B cell (primary cell): Measurements from ENCODE around the gene UBE2J1. TPM values are rescaled to one million over a fixed set of nuclear protein-coding genes. Genes with fewer than 3 reads are reported as not detected.

Source experiments
- ATAC-seq: fragments of 200-7000 bp; cut with Tn5 transposase; one replicate; pipeline ENCODE4 v1.10.0; 2021; ENCODE audit warnings: low read depth, mild to moderate bottlenecking, moderate number of reproducible peaks, moderate library complexity
- CTCF ChIA-PET: fragments of 350-600 bp; sonication (Branson Sonifier 250); formaldehyde crosslinking; loops from one replicate; lab custom pipeline; 2021; ENCODE audit warnings: antibody characterized with exemption, inconsistent platforms; lab: Charles Lee
- POLR2A ChIA-PET: fragments of 350-600 bp; sonication (Branson Sonifier 250); formaldehyde crosslinking; loops from one replicate; lab custom pipeline; 2021; ENCODE audit warnings: antibody characterized with exemption; lab: Charles Lee
- DNase-seq: peaks from one replicate; pipeline ENCODE4 v3.0.0; 2013
- H2AFZ ChIP-seq: 2 replicates; pipeline ENCODE4 v1.6.1; 2012; ENCODE audit warnings: mild to moderate bottlenecking, low read depth, low read length; ENCODE audit not compliant: insufficient read depth, poor library complexity, severe bottlenecking
- H3K27ac ChIP-seq, 2 donors: 1 replicate in 1 of 2; 2 replicates in 1 of 2; pipeline ENCODE4 v1.5.1; 2012 to 2013; ENCODE audit warnings: low read length in 2 of 2, mild to moderate bottlenecking in 2 of 2, moderate library complexity in 1 of 2
- H3K27me3 ChIP-seq, 4 experiments: fragments of 200-600 bp in 1 of 4; sonication (generic) in 1 of 4; replicated peaks in 1 of 4; 1 replicate in 2 of 4; 2 replicates in 2 of 4; pipeline versions ENCODE4 v1.6.1 to v1.7.0; 2013 to 2016; ENCODE audit warnings: low read length in 3 of 4, mild to moderate bottlenecking in 2 of 4, mixed read lengths in 1 of 4, moderate library complexity in 1 of 4; ENCODE audit not compliant: insufficient read depth in 4 of 4, control insufficient read depth in 3 of 4; ENCODE audit errors: control extremely low read depth in 1 of 4
- H3K36me3 ChIP-seq, 2 experiments: replicated peaks in 1 of 2; 1 replicate in 1 of 2; 2 replicates in 1 of 2; pipeline versions ENCODE4 v1.6.1 to v1.7.1; 2013; ENCODE audit warnings: low read length in 1 of 2; ENCODE audit not compliant: insufficient read depth in 2 of 2, control insufficient read depth in 1 of 2; ENCODE audit errors: control extremely low read depth in 1 of 2, extremely low read depth in 1 of 2
- H3K4me1 ChIP-seq, 2 donors: fragments of 200-600 bp in 1 of 2; sonication (generic) in 1 of 2; 1 replicate in 1 of 2; 2 replicates in 1 of 2; pipeline versions ENCODE4 v1.5.1 to v1.6.1; 2013 to 2017; ENCODE audit warnings: low read length in 2 of 2; ENCODE audit not compliant: control insufficient read depth in 2 of 2, insufficient read depth in 2 of 2
- H3K4me2 ChIP-seq: replicated peaks from 2 replicates; pipeline ENCODE3; 2012; ENCODE audit warnings: mild to moderate bottlenecking, low read depth, low read length; ENCODE audit not compliant: poor library complexity, severe bottlenecking
- H3K4me3 ChIP-seq, 5 experiments: fragments of 200-600 bp in 1 of 5; sonication (generic) in 1 of 5; 1 replicate in 3 of 5; 2 replicates in 2 of 5; pipeline versions ENCODE4 v1.5.1 to v1.7.0; 2011 to 2016; ENCODE audit warnings: low read length in 4 of 5, mild to moderate bottlenecking in 4 of 5, low read depth in 2 of 5, control low read depth in 1 of 5, moderate library complexity in 1 of 5; ENCODE audit not compliant: insufficient read depth in 1 of 5; ENCODE audit errors: control extremely low read depth in 1 of 5, extremely low read depth in 1 of 5
- H3K79me2 ChIP-seq: fragments of 200-600 bp; sonication (generic); one replicate; pipeline ENCODE4 v1.6.0; 2016; ENCODE audit warnings: low read length; ENCODE audit not compliant: control insufficient read depth, insufficient read depth
- H3K9ac ChIP-seq: fragments of 200-600 bp; sonication (generic); 2 replicates; pipeline ENCODE4 v1.6.1; 2017; ENCODE audit warnings: mild to moderate bottlenecking, low read length, moderate library complexity
- H3K9me3 ChIP-seq, 3 donors: one replicate each; pipeline versions ENCODE4 v1.6.1 to v1.7.1; 2013; ENCODE audit warnings: low read length in 2 of 3; ENCODE audit not compliant: control insufficient read depth in 2 of 3, insufficient read depth in 1 of 3; ENCODE audit errors: control extremely low read depth in 1 of 3
- H4K20me1 ChIP-seq: 2 replicates; pipeline ENCODE4 v1.6.0; 2012; ENCODE audit warnings: mild to moderate bottlenecking, low read length; ENCODE audit not compliant: insufficient read depth, control insufficient read depth, poor library complexity, severe bottlenecking
- H3K27ac Mint-ChIP-seq: one replicate; pipeline ENCODE4 v1.8.0; 2021; ENCODE audit warnings: mixed read lengths
- H3K27me3 Mint-ChIP-seq: one replicate; pipeline ENCODE4 v1.8.0; 2021; ENCODE audit warnings: mixed read lengths
- H3K4me1 Mint-ChIP-seq: one replicate; pipeline ENCODE4 v1.8.0; 2021; ENCODE audit warnings: mixed read lengths
- H3K4me3 Mint-ChIP-seq: one replicate; pipeline ENCODE4 v1.8.0; 2021; ENCODE audit warnings: mixed read lengths
- H3K9me3 Mint-ChIP-seq: one replicate; pipeline ENCODE4 v1.8.0; 2022; ENCODE audit warnings: mixed read lengths; ENCODE audit not compliant: insufficient read depth
- CTCF ChIP-seq: fragments of 200-600 bp; IDR thresholded peaks from one replicate; pipeline ENCODE4 v1.8.0; 2022; ENCODE audit warnings: antibody characterized with exemption, mild to moderate bottlenecking
- EZH2 ChIP-seq: IDR thresholded peaks from 2 replicates; pipeline ENCODE4 v1.6.1; 2012; ENCODE audit warnings: borderline replicate concordance, low read depth, mild to moderate bottlenecking, moderate library complexity, low read length; ENCODE audit not compliant: insufficient read depth, poor library complexity, severe bottlenecking
- WGBS: methylation state at CpG from one replicate; pipeline ENCODE4 v1.1.5; 2013; ENCODE audit warnings: missing lambda C conversion rate; ENCODE audit not compliant: insufficient coverage; 5-methylcytosine and 5-hydroxymethylcytosine counted together
- intact Hi-C: fragments of 100-400 bp; cut with micrococcal nuclease; formaldehyde crosslinking; loops from one replicate; pipeline ENCODE4 v1.10.0; 2022
- polyA plus RNA-seq: library from polyadenylated mRNA; depleted of rRNA; stranded (reverse); fragments of >200 nt; gene quantifications from 2 replicates; pipeline ENCODE4 v1.2.3, GENCODE V29; 2012
- total RNA-seq, 2 donors: library from RNA; stranded (reverse); fragments of 120-200 nt in 1 of 2; gene quantifications; 1 replicate in 1 of 2; 2 replicates in 1 of 2; pipeline versions ENCODE4 v1.2.3 to v1.2.4, GENCODE V29; 2013 to 2022

Gene UBE2J1
- total and polyA plus RNA-seq, 2 donors (not counting 1 experiment from before 2014, with no cell fraction given) = 31.1 to 55.6 TPM

DNA sequence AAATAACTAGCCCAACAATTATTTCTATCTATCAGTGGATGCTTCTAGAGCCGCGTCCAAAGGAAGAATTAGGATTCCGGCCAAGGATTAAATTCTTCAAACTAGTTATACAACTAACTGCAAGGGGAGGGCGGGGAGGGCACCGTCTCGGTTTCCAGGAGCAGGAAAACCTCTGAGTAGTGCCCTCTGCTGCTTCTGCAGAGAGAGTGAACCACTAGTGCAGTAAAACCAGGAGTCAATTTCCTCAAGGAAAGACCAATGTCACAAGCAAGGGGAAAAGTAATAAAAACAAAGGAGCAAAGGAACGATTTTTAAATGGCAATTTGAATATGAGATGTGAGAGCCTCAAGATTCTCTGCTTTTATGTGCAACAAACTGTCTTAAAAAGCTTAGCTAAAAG, 16.5 kb upstream of the UBE2J1 start:
- no peaks in the 10 kb centered on the region for H3K79me2 ChIP-seq
- H3K9me3 ChIP-seq = no peaks in the 10 kb centered on the region
- ATAC-seq (no peak), DNase-seq (no peak)
- H3K27ac ChIP-seq = no peak overlapping the region
- no peaks in the 10 kb centered on the region for H4K20me1 ChIP-seq
- H3K27ac Mint-ChIP-seq = no peak overlapping the region
- H3K9ac ChIP-seq = no peak overlapping the region
- 30% methylated on average over 2 of the region's 7 CpGs for WGBS
- intact Hi-C loops = loop anchor here (1.0 kb wide), 1 partner anchor 241 kb away; no protein-coding TSS in a partner anchor
- no peak overlapping the region for H3K4me3 ChIP-seq
- H3K4me1 ChIP-seq = peaks cover 25 to 32% of the 10 kb centered on the region in 2 donors
- H3K27me3 Mint-ChIP-seq = no peaks in the 10 kb centered on the region
- CTCF ChIA-PET = interaction anchor here (0.8 to 8.5 kb wide), 11 partner anchors 10 to 386 kb away, joined by 3 to 141 read pairs (median 4); partner anchors contain the start of genes PM20D2 and UBE2J1
- H3K4me3 Mint-ChIP-seq = no peak overlapping the region
- POLR2A ChIA-PET = interaction anchor here (0.5 kb wide), 1 partner anchor 29 kb away, joined by 5 read pairs; no protein-coding TSS in a partner anchor
- no peak for TF ChIP-seq CTCF
- TF ChIP-seq EZH2 = no peak
- H3K9me3 Mint-ChIP-seq = no peaks in the 10 kb centered on the region
- H2AFZ ChIP-seq = no peak overlapping the region
- H3K4me1 Mint-ChIP-seq = peaks cover 40% of the 10 kb centered on the region
- H3K4me2 ChIP-seq = peak overlapping the region; percentile 6
- no peaks in the 10 kb centered on the region for H3K27me3 ChIP-seq
- no peaks in the 10 kb centered on the region for H3K36me3 ChIP-seq

GRCh38 chr6:89368107-89368506, 15.6 kb upstream of the UBE2J1 start:
- peak; percentile 34 for ATAC-seq
- intact Hi-C loops = loop anchor here (1.0 kb wide), 1 partner anchor 242 kb away; no protein-coding TSS in a partner anchor
- no peak overlapping the region for H3K9ac ChIP-seq
- no peak overlapping the region for H3K4me3 ChIP-seq
- no peak overlapping the region for H3K4me3 Mint-ChIP-seq
- WGBS = no CpG with 5 or more reads among the region's 6 CpGs
- no peak overlapping the region for H3K4me2 ChIP-seq
- no peaks in the 10 kb centered on the region for H3K9me3 ChIP-seq
- H3K27me3 Mint-ChIP-seq = no peaks in the 10 kb centered on the region
- H4K20me1 ChIP-seq = no peaks in the 10 kb centered on the region
- TF ChIP-seq EZH2 (no peak), CTCF (peak; percentile 85)
- peaks cover 46% of the 10 kb centered on the region for H3K4me1 Mint-ChIP-seq
- ChIA-PET CTCF (interaction anchor here (0.7 to 8.5 kb wide), 15 partner anchors 9 to 385 kb away, joined by 3 to 141 read pairs (median 4); partner anchors contain the start of genes PM20D2 and UBE2J1), POLR2A (no interaction called here)
- no peaks in the 10 kb centered on the region for H3K9me3 Mint-ChIP-seq
- no peak overlapping the region for H2AFZ ChIP-seq
- no peak overlapping the region for H3K27ac Mint-ChIP-seq
- peak; percentile 65 for DNase-seq
- no peaks in the 10 kb centered on the region for H3K79me2 ChIP-seq
- no peaks in the 10 kb centered on the region for H3K36me3 ChIP-seq
- no peaks in the 10 kb centered on the region for H3K27me3 ChIP-seq
- peaks cover 25 to 32% of the 10 kb centered on the region in 2 donors for H3K4me1 ChIP-seq
- H3K27ac ChIP-seq = no peak overlapping the region
